Mesenchymal stem cell (in vitro differentiated cells and primary cell): ENCODE measurements around the gene MRPL55.

Experiments used
- DNase-seq: peaks from one replicate; pipeline ENCODE4 v3.0.0-alpha.2; 2013
- H2AFZ ChIP-seq: one replicate; pipeline ENCODE4 v1.6.1; 2013; ENCODE audit warnings: low read depth, mild to moderate bottlenecking, control low read depth, inconsistent platforms, low read length, moderate library complexity
- H2AK5ac ChIP-seq: 2 replicates; pipeline ENCODE4 v1.6.1; 2013; ENCODE audit warnings: low read length, moderate library complexity, mild to moderate bottlenecking, inconsistent platforms; ENCODE audit not compliant: severe bottlenecking
- H2BK120ac ChIP-seq: one replicate; pipeline ENCODE4 v1.6.1; 2013; ENCODE audit warnings: low read depth, mild to moderate bottlenecking, inconsistent platforms, low read length, moderate library complexity
- H2BK12ac ChIP-seq, 2 experiments: one replicate each; pipeline ENCODE4 v1.6.1; 2013; ENCODE audit warnings: inconsistent platforms in 2 of 2, low read length in 2 of 2, mild to moderate bottlenecking in 2 of 2, moderate library complexity in 2 of 2, control low read depth in 1 of 2
- H2BK15ac ChIP-seq: one replicate; pipeline ENCODE4 v1.6.1; 2013; ENCODE audit warnings: mild to moderate bottlenecking, low read depth, inconsistent platforms; ENCODE audit not compliant: poor library complexity, severe bottlenecking
- H2BK5ac ChIP-seq: 2 replicates; pipeline ENCODE4 v1.6.1; 2013; ENCODE audit warnings: low read depth, mild to moderate bottlenecking, low read length, control low read depth, inconsistent platforms; ENCODE audit not compliant: poor library complexity, severe bottlenecking
- H3K14ac ChIP-seq, 2 experiments: one replicate each; pipeline ENCODE4 v1.6.1; 2013; ENCODE audit warnings: inconsistent platforms in 2 of 2, low read length in 2 of 2, control low read depth in 1 of 2, mild to moderate bottlenecking in 1 of 2, moderate library complexity in 1 of 2
- H3K18ac ChIP-seq, 2 experiments: one replicate each; pipeline ENCODE4 v1.6.1; 2013; ENCODE audit warnings: inconsistent platforms in 2 of 2, low read length in 2 of 2, control low read depth in 1 of 2, low read depth in 1 of 2, mild to moderate bottlenecking in 1 of 2
- H3K23ac ChIP-seq, 2 experiments: one replicate each; pipeline ENCODE4 v1.6.1; 2013; ENCODE audit warnings: inconsistent platforms in 2 of 2, low read length in 2 of 2, mild to moderate bottlenecking in 2 of 2, moderate library complexity in 2 of 2, control low read depth in 1 of 2
- H3K27ac ChIP-seq: 2 replicates; pipeline ENCODE4 v1.5.1; 2013; ENCODE audit warnings: mild to moderate bottlenecking, moderate library complexity, low read length, control low read depth, inconsistent platforms; ENCODE audit not compliant: poor library complexity, severe bottlenecking
- H3K27me3 ChIP-seq, 2 experiments: 2 replicates each; pipeline versions ENCODE4 v1.6.1 to v1.7.0; 2013; ENCODE audit warnings: low read length in 2 of 2, mild to moderate bottlenecking in 2 of 2, moderate library complexity in 2 of 2, control low read depth in 1 of 2, inconsistent platforms in 1 of 2; ENCODE audit not compliant: control insufficient read depth in 1 of 2, insufficient read depth in 1 of 2
- H3K36me3 ChIP-seq, 2 experiments: 2 replicates each; pipeline versions ENCODE4 v1.6.1 to v1.7.0; 2013; ENCODE audit warnings: low read length in 2 of 2, control low read depth in 1 of 2, inconsistent platforms in 1 of 2, low read depth in 1 of 2, mild to moderate bottlenecking in 1 of 2; ENCODE audit not compliant: insufficient read depth in 2 of 2, control insufficient read depth in 1 of 2
- H3K4ac ChIP-seq, 2 experiments: one replicate each; pipeline ENCODE4 v1.6.1; 2013; ENCODE audit warnings: inconsistent platforms in 2 of 2, low read length in 2 of 2, mild to moderate bottlenecking in 2 of 2, moderate library complexity in 2 of 2, control low read depth in 1 of 2, low read depth in 1 of 2
- H3K4me1 ChIP-seq: 2 replicates; pipeline ENCODE4 v1.6.1; 2013; ENCODE audit warnings: low read depth, low read length, control low read depth; ENCODE audit not compliant: control insufficient read depth, insufficient read depth
- H3K4me2 ChIP-seq: 2 replicates; pipeline ENCODE4 v1.6.1; 2013; ENCODE audit warnings: low read length, mild to moderate bottlenecking, inconsistent platforms; ENCODE audit not compliant: poor library complexity, severe bottlenecking
- H3K4me3 ChIP-seq, 2 experiments: 2 replicates each; pipeline versions ENCODE4 v1.5.1 to v1.7.0; 2013; ENCODE audit warnings: low read length in 2 of 2, mild to moderate bottlenecking in 2 of 2, control low read depth in 1 of 2, low read depth in 1 of 2; ENCODE audit not compliant: insufficient read depth in 1 of 2
- H3K79me1 ChIP-seq: replicated peaks from 2 replicates; pipeline ENCODE4 v1.6.1; 2013; ENCODE audit warnings: mild to moderate bottlenecking, control low read depth, low read length, inconsistent platforms; ENCODE audit not compliant: poor library complexity, severe bottlenecking
- H3K9ac ChIP-seq: 2 replicates; pipeline ENCODE4 v1.7.0; 2013; ENCODE audit warnings: mild to moderate bottlenecking, low read length, moderate library complexity
- H3K9me3 ChIP-seq: 2 replicates; pipeline ENCODE4 v1.7.0; 2013; ENCODE audit warnings: mild to moderate bottlenecking, low read length; ENCODE audit not compliant: control insufficient read depth
- H4K8ac ChIP-seq: one replicate; pipeline ENCODE4 v1.6.1; 2013; ENCODE audit warnings: inconsistent platforms, mild to moderate bottlenecking, low read length, moderate library complexity
- H4K91ac ChIP-seq: one replicate; pipeline ENCODE4 v1.6.1; 2013; ENCODE audit warnings: mild to moderate bottlenecking, low read length, inconsistent platforms
- WGBS: methylation state at CpG from one replicate; pipeline ENCODE4 v1.1.7; 2013; ENCODE audit warnings: mixed read lengths; 5-methylcytosine and 5-hydroxymethylcytosine counted together

MRPL55 gene

GRCh38 chr1:228076796-228077430, 32.2 kb downstream of the MRPL55 start:
- H3K23ac ChIP-seq, result no peak overlapping the region
- no peak overlapping the region for H2AK5ac ChIP-seq
- H2AFZ ChIP-seq, result no peak overlapping the region
- no peak overlapping the region for H2BK5ac ChIP-seq
- H3K4me1 ChIP-seq, result peaks cover 15% of the 10 kb centered on the region
- no peak overlapping the region for H4K91ac ChIP-seq
- no peak overlapping the region for H3K18ac ChIP-seq
- peaks cover 19% of the 10 kb centered on the region in 2 experiments for H3K27me3 ChIP-seq
- H3K14ac ChIP-seq, result no peak overlapping the region
- H2BK120ac ChIP-seq, result no peak overlapping the region
- no peak overlapping the region for H4K8ac ChIP-seq
- H3K4me2 ChIP-seq, result no peak overlapping the region
- H3K9me3 ChIP-seq, result no peaks in the 10 kb centered on the region
- no peak overlapping the region for H3K27ac ChIP-seq
- no peak overlapping the region for H2BK12ac ChIP-seq
- H3K79me1 ChIP-seq, result peaks cover 21% of the 10 kb centered on the region
- WGBS, result 79% methylated on average over 9 of the region's 9 CpGs
- no peak overlapping the region for H3K4ac ChIP-seq
- no peak overlapping the region for H3K9ac ChIP-seq
- peaks cover 0 to 7% of the 10 kb centered on the region in 2 experiments for H3K36me3 ChIP-seq
- no peak overlapping the region for H3K4me3 ChIP-seq
- no peak overlapping the region for H2BK15ac ChIP-seq
- no peak for DNase-seq

GRCh38 chr1:228075801-228076271, 33.3 kb downstream of the MRPL55 start:
- H2BK5ac ChIP-seq, result no peak overlapping the region
- H3K9me3 ChIP-seq, result no peaks in the 10 kb centered on the region
- H3K4me2 ChIP-seq, result no peak overlapping the region
- peaks cover 16% of the 10 kb centered on the region for H3K79me1 ChIP-seq
- no peak overlapping the region for H2BK120ac ChIP-seq
- no peak overlapping the region for H2AFZ ChIP-seq
- WGBS, result 89% methylated on average over 9 of the region's 9 CpGs
- H3K4me3 ChIP-seq, result no peak overlapping the region
- peaks cover 7% of the 10 kb centered on the region for H3K4me1 ChIP-seq
- H3K9ac ChIP-seq, result no peak overlapping the region
- H3K27ac ChIP-seq, result no peak overlapping the region
- no peak overlapping the region for H3K23ac ChIP-seq
- no peak overlapping the region for H4K8ac ChIP-seq
- no peak overlapping the region for H3K18ac ChIP-seq
- peaks cover 0 to 7% of the 10 kb centered on the region in 2 experiments for H3K36me3 ChIP-seq
- peaks cover 20 to 30% of the 10 kb centered on the region in 2 experiments for H3K27me3 ChIP-seq
- no peak overlapping the region for H2BK15ac ChIP-seq
- DNase-seq, result no peak
- H2AK5ac ChIP-seq, result no peak overlapping the region
- no peak overlapping the region for H2BK12ac ChIP-seq
- no peak overlapping the region for H3K14ac ChIP-seq
- no peak overlapping the region for H3K4ac ChIP-seq
- H4K91ac ChIP-seq, result no peak overlapping the region

- no peak for DNase-seq
- H3K9me3 ChIP-seq, result no peaks in the 10 kb centered on the region
- H2BK120ac ChIP-seq, result no peak overlapping the region
- no peak overlapping the region for H2BK12ac ChIP-seq
- WGBS, result 59% methylated on average over 18 of the region's 18 CpGs
- H3K4me3 ChIP-seq, result no peak overlapping the region
- H3K79me1 ChIP-seq, result peaks cover 14% of the 10 kb centered on the region
- H2AK5ac ChIP-seq, result no peak overlapping the region
- H2AFZ ChIP-seq, result no peak overlapping the region
- H3K27me3 ChIP-seq, result peaks cover 27 to 37% of the 10 kb centered on the region in 2 experiments
- no peak overlapping the region for H3K14ac ChIP-seq
- no peak overlapping the region for H3K18ac ChIP-seq
- H3K4me1 ChIP-seq, result peaks cover 7% of the 10 kb centered on the region
- H2BK15ac ChIP-seq, result no peak overlapping the region
- H3K9ac ChIP-seq, result no peak overlapping the region
- peak overlapping the region; percentile 10 for H4K8ac ChIP-seq
- H3K36me3 ChIP-seq, result peaks cover 0 to 7% of the 10 kb centered on the region in 2 experiments
- no peak overlapping the region for H3K4ac ChIP-seq
- no peak overlapping the region for H3K4me2 ChIP-seq
- no peak overlapping the region for H2BK5ac ChIP-seq
- H3K27ac ChIP-seq, result no peak overlapping the region
- no peak overlapping the region for H4K91ac ChIP-seq
- no peak overlapping the region for H3K23ac ChIP-seq
Observed at GRCh38 chr1:228074954-228075730, 34.0 kb downstream of the MRPL55 start.

- Histone ChIP-seq H4K8ac (no peak overlapping the region), H3K9ac (no peak overlapping the region)
- 43% methylated on average over 16 of the region's 16 CpGs for WGBS
Observed at GRCh38 chr1:228073857-228074545, 35.1 kb downstream of the MRPL55 start.

More at GRCh38 chr1:228073857-228074545, 35.1 kb downstream of the MRPL55 start:
- no peaks in the 10 kb centered on the region for H3K9me3 ChIP-seq
- H3K18ac ChIP-seq, result no peak overlapping the region
- no peak overlapping the region for H2AK5ac ChIP-seq
- H2BK15ac ChIP-seq, result no peak overlapping the region
- H3K4me2 ChIP-seq, result no peak overlapping the region
- peaks cover 0 to 3% of the 10 kb centered on the region in 2 experiments for H3K36me3 ChIP-seq
- no peak overlapping the region for H2AFZ ChIP-seq
- H4K91ac ChIP-seq, result no peak overlapping the region
- H3K4ac ChIP-seq, result no peak overlapping the region
- H3K4me3 ChIP-seq, result no peak overlapping the region
- H2BK120ac ChIP-seq, result no peak overlapping the region
- peak overlapping the region in 1 of 2 experiments; percentile 19 for H3K14ac ChIP-seq
- no peak overlapping the region for H3K27ac ChIP-seq
- H2BK5ac ChIP-seq, result no peak overlapping the region
- H3K27me3 ChIP-seq, result peaks cover 36 to 45% of the 10 kb centered on the region in 2 experiments
- no peak overlapping the region for H2BK12ac ChIP-seq
- no peak overlapping the region for H3K23ac ChIP-seq
- peaks cover 3% of the 10 kb centered on the region for H3K4me1 ChIP-seq
- no peak for DNase-seq
- H3K79me1 ChIP-seq, result peaks cover 4% of the 10 kb centered on the region
